ENCODE results near the gene GNS. TPM values are rescaled to one million over a fixed set of nuclear protein-coding genes. Genes with fewer than 3 reads are reported as not detected.

GNS gene
- total RNA-seq, 1 experiment from 2014 or later: 54.7 TPM

- Mint-ChIP-seq H3K4me1 (ENCODE audit: insufficient read depth, unreplicated experiment) (peaks cover 14% of the 10 kb centered on the region), H3K9me3 (ENCODE audit: unreplicated experiment) (no peaks in the 10 kb centered on the region), H3K4me3 (ENCODE audit: unreplicated experiment) (no peak overlapping the region), H3K36me3 (ENCODE audit: insufficient read depth, unreplicated experiment) (peaks cover 65% of the 10 kb centered on the region), H3K27ac (ENCODE audit: low read depth, unreplicated experiment) (no peak overlapping the region), H3K27me3 (ENCODE audit: insufficient read depth, unreplicated experiment) (no peaks in the 10 kb centered on the region)
- intact Hi-C loops (cut with micrococcal nuclease): no loop called here
- ChIA-PET POLR2A (no interaction called here), CTCF (interaction anchor here (0.6 kb wide), 1 partner anchor 381 kb away, joined by 3 read pairs; no protein-coding TSS in a partner anchor)
- BruUV-seq (replicated peaks): no TSS peak
- DNase-seq (ENCODE audit: unreplicated experiment): no peak
- TF ChIP-seq, protein P1, sequence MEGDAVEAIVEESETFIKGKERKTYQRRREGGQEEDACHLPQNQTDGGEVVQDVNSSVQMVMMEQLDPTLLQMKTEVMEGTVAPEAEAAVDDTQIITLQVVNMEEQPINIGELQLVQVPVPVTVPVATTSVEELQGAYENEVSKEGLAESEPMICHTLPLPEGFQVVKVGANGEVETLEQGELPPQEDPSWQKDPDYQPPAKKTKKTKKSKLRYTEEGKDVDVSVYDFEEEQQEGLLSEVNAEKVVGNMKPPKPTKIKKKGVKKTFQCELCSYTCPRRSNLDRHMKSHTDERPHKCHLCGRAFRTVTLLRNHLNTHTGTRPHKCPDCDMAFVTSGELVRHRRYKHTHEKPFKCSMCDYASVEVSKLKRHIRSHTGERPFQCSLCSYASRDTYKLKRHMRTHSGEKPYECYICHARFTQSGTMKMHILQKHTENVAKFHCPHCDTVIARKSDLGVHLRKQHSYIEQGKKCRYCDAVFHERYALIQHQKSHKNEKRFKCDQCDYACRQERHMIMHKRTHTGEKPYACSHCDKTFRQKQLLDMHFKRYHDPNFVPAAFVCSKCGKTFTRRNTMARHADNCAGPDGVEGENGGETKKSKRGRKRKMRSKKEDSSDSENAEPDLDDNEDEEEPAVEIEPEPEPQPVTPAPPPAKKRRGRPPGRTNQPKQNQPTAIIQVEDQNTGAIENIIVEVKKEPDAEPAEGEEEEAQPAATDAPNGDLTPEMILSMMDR (IDR thresholded peaks at IDR 0.05; ENCODE audit: unreplicated experiment): no peak
Measured at GRCh38 chr12:64729909-64730587, 29.2 kb downstream of the GNS start.

DNA sequence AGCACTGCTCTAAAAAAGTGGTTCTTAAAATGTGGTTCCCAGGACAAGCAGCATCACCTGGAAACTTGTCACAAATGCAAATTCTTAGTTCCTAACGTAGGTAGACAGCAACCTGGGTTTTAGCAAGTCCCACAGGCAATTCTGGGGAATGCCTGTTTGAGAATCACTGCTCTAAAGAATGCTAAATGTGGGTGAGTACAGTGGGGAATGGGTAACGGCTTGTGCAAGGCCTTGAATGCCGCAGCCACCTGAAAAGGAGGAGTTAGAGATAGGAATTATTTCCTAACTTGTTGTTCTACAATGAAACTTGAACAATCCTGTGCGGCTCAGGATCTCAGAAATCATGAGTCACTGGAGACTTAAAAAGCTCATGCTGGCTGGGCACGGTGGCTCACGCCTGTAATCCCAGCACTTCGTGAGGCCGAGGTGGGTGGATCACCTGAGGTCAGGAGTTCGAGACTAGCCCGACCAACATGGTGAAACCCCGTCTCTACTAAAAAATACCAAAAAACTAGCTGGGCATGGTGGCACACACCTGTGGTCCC is 34.9 kb downstream of the GNS start:
- intact Hi-C loops (cut with micrococcal nuclease): no loop called here
- no TSS peak for BruUV-seq (replicated peaks)
- CTCF ChIA-PET: interaction anchor here (0.6 to 2.2 kb wide), 2 partner anchors 175 to 391 kb away, joined by 5 to 7 read pairs; no protein-coding TSS in a partner anchor

GRCh38 chr12:64723630-64724029 is 35.6 kb downstream of the GNS start:
- intact Hi-C loops (cut with micrococcal nuclease): no loop called here
- no peak for DNase-seq (ENCODE audit: unreplicated experiment)
- BruUV-seq (replicated peaks): no TSS peak
- CTCF ChIA-PET: interaction anchor here (2.2 kb wide), 1 partner anchor 174 kb away, joined by 7 read pairs; no protein-coding TSS in a partner anchor
- Mint-ChIP-seq H3K9me3 (ENCODE audit: unreplicated experiment) (no peaks in the 10 kb centered on the region), H3K27ac (ENCODE audit: low read depth, unreplicated experiment) (no peak overlapping the region), H3K4me1 (ENCODE audit: insufficient read depth, unreplicated experiment) (no peaks in the 10 kb centered on the region), H3K27me3 (ENCODE audit: insufficient read depth, unreplicated experiment) (no peaks in the 10 kb centered on the region), H3K4me3 (ENCODE audit: unreplicated experiment) (no peak overlapping the region), H3K36me3 (ENCODE audit: insufficient read depth, unreplicated experiment) (peaks cover 62% of the 10 kb centered on the region)
- POLR2A ChIA-PET: interaction anchor here (0.6 to 1.1 kb wide), 2 partner anchors 16 to 206 kb away, joined by 3 read pairs; no protein-coding TSS in a partner anchor
- TF ChIP-seq, protein P1 (IDR thresholded peaks at IDR 0.05; ENCODE audit: unreplicated experiment): no peak

More for the DNA sequence above, 34.9 kb downstream of the GNS start:
- Mint-ChIP-seq H3K27me3 (ENCODE audit: insufficient read depth, unreplicated experiment) (no peaks in the 10 kb centered on the region), H3K4me3 (ENCODE audit: unreplicated experiment) (no peak overlapping the region), H3K27ac (ENCODE audit: low read depth, unreplicated experiment) (no peak overlapping the region), H3K9me3 (ENCODE audit: unreplicated experiment) (no peaks in the 10 kb centered on the region), H3K4me1 (ENCODE audit: insufficient read depth, unreplicated experiment) (no peaks in the 10 kb centered on the region), H3K36me3 (ENCODE audit: insufficient read depth, unreplicated experiment) (peaks cover 63% of the 10 kb centered on the region)
- TF ChIP-seq, protein P1 (IDR thresholded peaks at IDR 0.05; ENCODE audit: unreplicated experiment): no peak
- DNase-seq (ENCODE audit: unreplicated experiment): peak; percentile 59
- POLR2A ChIA-PET: interaction anchor here (1.1 kb wide), 1 partner anchor 17 kb away, joined by 3 read pairs; no protein-coding TSS in a partner anchor

GRCh38 chr12:64722835-64723234 is 36.4 kb downstream of the GNS start:
- intact Hi-C loops (cut with micrococcal nuclease): no loop called here
- BruUV-seq (replicated peaks): no TSS peak
- Mint-ChIP-seq H3K4me3 (ENCODE audit: unreplicated experiment) (no peak overlapping the region), H3K27ac (ENCODE audit: low read depth, unreplicated experiment) (no peak overlapping the region), H3K9me3 (ENCODE audit: unreplicated experiment) (no peaks in the 10 kb centered on the region), H3K36me3 (ENCODE audit: insufficient read depth, unreplicated experiment) (peaks cover 54% of the 10 kb centered on the region), H3K4me1 (ENCODE audit: insufficient read depth, unreplicated experiment) (no peaks in the 10 kb centered on the region), H3K27me3 (ENCODE audit: insufficient read depth, unreplicated experiment) (no peaks in the 10 kb centered on the region)
- TF ChIP-seq, protein P1 (IDR thresholded peaks at IDR 0.05; ENCODE audit: unreplicated experiment): no peak
- DNase-seq (ENCODE audit: unreplicated experiment): no peak
- POLR2A ChIA-PET: interaction anchor here (0.6 kb wide), 1 partner anchor 205 kb away, joined by 3 read pairs; no protein-coding TSS in a partner anchor
- CTCF ChIA-PET: interaction anchor here (1.0 to 2.2 kb wide), 2 partner anchors 73 to 174 kb away, joined by 3 to 7 read pairs; no protein-coding TSS in a partner anchor

Data from MCF 10A (cell line).